HepG2 (cell line): ENCODE measurements around the gene LRRC45. TPM values are rescaled to one million over a fixed set of nuclear protein-coding genes. Genes with fewer than 3 reads are reported as not detected.

Source experiments
- ASH2L ChIP-seq: fragments of 300-600, 200-600 bp; sonication (generic); IDR thresholded peaks from 2 replicates; pipeline ENCODE4 v1.7.0; 2017; ENCODE audit warnings: low read depth, mild to moderate bottlenecking, moderate library complexity, mixed read lengths, low read length; ENCODE audit not compliant: insufficient read length
- CSRNP1 ChIP-seq: sonication (generic); formaldehyde crosslinking; IDR thresholded peaks from 2 replicates; pipeline ENCODE4 v1.8.1; 2023; ENCODE audit warnings: mild to moderate bottlenecking, missing genetic modification reagents
- FOSL2 ChIP-seq: sonication (generic); formaldehyde crosslinking; IDR thresholded peaks from 2 replicates; pipeline ENCODE4 v1.4.0; 2020; ENCODE audit warnings: missing genetic modification reagents
- MEIS2 ChIP-seq: sonication (generic); formaldehyde crosslinking; IDR thresholded peaks from 2 replicates; pipeline ENCODE4 v1.9.0; 2021; ENCODE audit warnings: mild to moderate bottlenecking, missing genetic modification reagents
- NR2F6 ChIP-seq, 2 experiments: IDR thresholded peaks; 2 replicates each; pipeline ENCODE4 v1.6.1; 2016; ENCODE audit warnings: antibody characterized with exemption in 1 of 2, mild to moderate bottlenecking in 1 of 2
- PBX2 ChIP-seq: IDR thresholded peaks from 2 replicates; pipeline ENCODE4 v1.6.1; 2016; ENCODE audit warnings: control low read depth
- RARA ChIP-seq: IDR thresholded peaks from 2 replicates; pipeline ENCODE4 v1.6.1; 2016; ENCODE audit warnings: missing genetic modification reagents, missing compliant biosample characterization
- SIX1 ChIP-seq: sonication (generic); formaldehyde crosslinking; IDR thresholded peaks from 2 replicates; pipeline ENCODE4 v1.4.0; 2020; ENCODE audit warnings: missing genetic modification reagents, borderline replicate concordance
- ZBTB43 ChIP-seq: sonication (generic); formaldehyde crosslinking; conservative IDR thresholded peaks from 2 replicates; pipeline ENCODE4 v1.4.0; 2020; ENCODE audit warnings: missing genetic modification reagents
- ZNF530 ChIP-seq: sonication (generic); formaldehyde crosslinking; IDR thresholded peaks from 2 replicates; pipeline ENCODE4 v1.5.0; 2020; ENCODE audit warnings: low read depth, mild to moderate bottlenecking, missing genetic modification reagents
- ZNF574 ChIP-seq: sonication (generic); formaldehyde crosslinking; IDR thresholded peaks from 2 replicates; pipeline ENCODE4 v1.4.0; 2020; ENCODE audit warnings: missing genetic modification reagents
- ZNF577 ChIP-seq: sonication (generic); formaldehyde crosslinking; IDR thresholded peaks from 2 replicates; pipeline ENCODE4 v1.4.0; 2020; ENCODE audit warnings: mild to moderate bottlenecking, low read depth, missing genetic modification reagents, borderline replicate concordance
- ZNF646 ChIP-seq: sonication (generic); formaldehyde crosslinking; IDR thresholded peaks from 2 replicates; pipeline ENCODE4 v1.9.0; 2021; ENCODE audit warnings: mild to moderate bottlenecking, missing genetic modification reagents
- polyA plus RNA-seq, 8 experiments: library from polyadenylated mRNA; depleted of rRNA in 3 of 8; stranded (reverse) in 7 of 8; unstranded in 1 of 8; fragments of >200 nt; fragmentation: Illumina TruSeq in 4 of 8; extraction: Trizol in 4 of 8; gene quantifications; 2 replicates each; pipeline versions ENCODE4 v1.2.1 to v1.2.3, GENCODE V29; 2011 to 2016; ENCODE audit warnings: low read depth in 4 of 8, missing spikeins in 1 of 8, mixed read lengths in 1 of 8; ENCODE audit not compliant: insufficient read depth in 1 of 8
- total RNA-seq, 5 experiments: library from RNA; depleted of rRNA; stranded (reverse); fragments of >200 nt; fragmentation: Illumina TruSeq; extraction: Trizol; gene quantifications; 2 replicates each; pipeline ENCODE4 v1.2.3, GENCODE V29; 2016; ENCODE audit warnings: low read depth in 1 of 5

The LRRC45 gene
- total and polyA plus RNA-seq, 2 of the 13 experiments (the other 11 are each of a cell fraction or from before 2014, with no cell fraction given) = 11.6 to 48.1 TPM

GRCh38 chr17:81994593-81995462 lies 28.3 kb upstream of the LRRC45 start (continued):
- TF ChIP-seq ZNF577 (CRISPR knock-in tag) = no peak
- peak; percentile 83 for TF ChIP-seq NR2F6 (IDR thresholded peaks at IDR 0.05)
- peak; percentile 49 for TF ChIP-seq NR2F6 (CRISPR knock-in tag; IDR thresholded peaks at IDR 0.05)
- 0 out of 2 replicates have a peak, but pooled peaks have one; percentile 12 for TF ChIP-seq ZBTB43
- peak; percentile 78 for TF ChIP-seq ASH2L
- 0 out of 2 replicates have a peak, but pooled peaks have one; percentile 79 for TF ChIP-seq ZNF530 (CRISPR knock-in tag)
- TF ChIP-seq ZNF574 = peak; percentile 44
- TF ChIP-seq ZNF646 (CRISPR knock-in tag) = no peak
- no peak for TF ChIP-seq CSRNP1
- TF ChIP-seq SIX1 (CRISPR knock-in tag) = peak; percentile 55; the same call in 1 of the 2 replicates
- TF ChIP-seq FOSL2 (CRISPR knock-in tag) = no peak; the same call in 1 of the 2 replicates
- TF ChIP-seq PBX2 (CRISPR knock-in tag) = no peak
- TF ChIP-seq MEIS2 = peak; percentile 20; the same call in 1 of the 2 replicates
- peak; percentile 76 for TF ChIP-seq RARA
